NAMALWA (cell line): Measurements from ENCODE around the gene EIF4H.
"Not testable (repeated sequence)": the region's sequence is repeated elsewhere in the genome, so short reads cannot be mapped to it uniquely, and the experiment has no call there.

Experiments
- DNase-seq: peaks from one replicate; pipeline ENCODE4 v3.0.0-alpha.2; 2015; ENCODE audit warnings: low spot score

EIF4H gene

GRCh38 chr7:74199551-74200355 lies 25.6 kb downstream of the EIF4H start:
- DNase-seq = no peak

- peak; percentile 88 for DNase-seq
These were observed 28.8 kb downstream of the EIF4H start for GRCh38 chr7:74202841-74203556.

GRCh38 chr7:74203956-74204618 lies 29.9 kb downstream of the EIF4H start:
- no peak for DNase-seq

GRCh38 chr7:74206052-74206451 lies 31.9 kb downstream of the EIF4H start:
- not testable (repeated sequence) for DNase-seq

GRCh38 chr7:74206589-74207120 lies 32.5 kb downstream of the EIF4H start:
- DNase-seq = peak; percentile 93

- DNase-seq = no peak
These were observed 33.4 kb downstream of the EIF4H start for GRCh38 chr7:74207586-74207985.

- not testable (repeated sequence) for DNase-seq
These were observed 34.1 kb downstream of the EIF4H start for GRCh38 chr7:74208241-74208640.

- DNase-seq = no peak
These were observed 38.5 kb downstream of the EIF4H start for GRCh38 chr7:74212661-74213060.

- no peak for DNase-seq
These were observed 40.9 kb downstream of the EIF4H start for GRCh38 chr7:74214816-74215630.

GRCh38 chr7:74215921-74216320 lies 41.8 kb downstream of the EIF4H start:
- DNase-seq = no peak

- peak; percentile 84 for DNase-seq
These were observed 42.2 kb downstream of the EIF4H start for GRCh38 chr7:74216361-74216761.

- peak; percentile 89 for DNase-seq
These were observed 43.5 kb downstream of the EIF4H start for GRCh38 chr7:74217455-74218342.

GRCh38 chr7:74218343-74218698 lies 44.2 kb downstream of the EIF4H start:
- DNase-seq = no peak

- no peak for DNase-seq
These were observed 45.3 kb downstream of the EIF4H start for GRCh38 chr7:74219416-74219815.

GRCh38 chr7:74220229-74220628 lies 46.1 kb downstream of the EIF4H start:
- peak; percentile 37 for DNase-seq

- no peak for DNase-seq
These were observed 47.6 kb downstream of the EIF4H start for GRCh38 chr7:74221713-74222112.

- peak; percentile 34 for DNase-seq
These were observed 48.9 kb downstream of the EIF4H start for GRCh38 chr7:74222851-74223710.

- DNase-seq = no peak
These were observed 49.8 kb downstream of the EIF4H start for GRCh38 chr7:74223711-74224510.

GRCh38 chr7:74224511-74224832 lies 50.3 kb downstream of the EIF4H start:
- no peak for DNase-seq
